Gastrocnemius medialis (tissue), 4 donors: ENCODE results near the gene RANBP10. TPM values are rescaled to one million over a fixed set of nuclear protein-coding genes. Genes with fewer than 3 reads are reported as not detected.

Experiments
- ATAC-seq, 2 donors: fragments of 150-250 bp; one replicate each; pipeline ENCODE4 v1.9.1; 2016
- DNase-seq, 2 donors: peaks; one replicate each; pipeline ENCODE4 v3.0.0-alpha.2; 2019
- H3K27ac ChIP-seq, 4 donors: fragments of 200-600 bp; sonication (generic); 1 replicate in 1 of 4; 2 replicates in 3 of 4; pipeline ENCODE4 v1.5.1; 2016 to 2018; ENCODE audit warnings: mild to moderate bottlenecking in 2 of 4, moderate library complexity in 1 of 4
- H3K27me3 ChIP-seq, 3 donors: fragments of 200-600 bp; sonication (generic) in 2 of 3; 1 replicate in 1 of 3; 2 replicates in 2 of 3; pipeline versions ENCODE4 v1.5.1 to v1.6.0; 2016 to 2019; ENCODE audit warnings: mild to moderate bottlenecking in 1 of 3, moderate library complexity in 1 of 3
- H3K36me3 ChIP-seq, 2 donors: fragments of 200-600 bp; sonication (generic) in 1 of 2; one replicate each; pipeline ENCODE4 v1.5.1; 2017 to 2018
- H3K4me1 ChIP-seq, 2 donors: fragments of 200-600 bp; sonication (generic) in 1 of 2; one replicate each; pipeline ENCODE4 v1.5.1; 2016 to 2017; ENCODE audit warnings: mild to moderate bottlenecking in 2 of 2
- H3K4me3 ChIP-seq, 4 donors: fragments of 200-600 bp; sonication (generic) in 3 of 4; 1 replicate in 1 of 4; 2 replicates in 3 of 4; pipeline ENCODE4 v1.5.1; 2016 to 2019; ENCODE audit warnings: mild to moderate bottlenecking in 2 of 4
- H3K9me3 ChIP-seq, 3 donors: fragments of 200-600 bp; sonication (generic) in 2 of 3; 1 replicate in 1 of 3; 2 replicates in 2 of 3; pipeline ENCODE4 v1.5.1; 2016 to 2019
- POLR2A ChIP-seq, 2 donors: fragments of 450-650 bp; IDR thresholded peaks; one replicate each; pipeline ENCODE4 v1.6.1; 2017; ENCODE audit warnings: antibody characterized with exemption in 2 of 2, mild to moderate bottlenecking in 2 of 2, moderate library complexity in 2 of 2
- in situ Hi-C, 4 donors: fragments of 200-750 bp; cut with MboI; loops; one replicate each; pipeline versions ENCODE4 v1.15.0 to v1.8.0; 2017; ENCODE audit warnings: low sequenced_read_pairs in 4 of 4
- intact Hi-C: fragments of 100-400 bp; cut with DNase I; formaldehyde crosslinking; loops from one replicate; pipeline ENCODE4 v1.15.1; 2023; ENCODE audit warnings: low total_unique reads
- total RNA-seq, 4 donors: library from RNA; depleted of rRNA; stranded (reverse); fragments of >200 nt; gene quantifications; one replicate each; pipeline versions ENCODE4 v1.1.0 to v1.2.3, GENCODE V29; 2016
- TF ChIP-seq, protein P1 (sequence below), 5 experiments: fragments of 450-650 bp in 3 of 5; fragments of 200-600 bp in 2 of 5; sonication (generic) in 2 of 5; IDR thresholded peaks in 4 of 5; conservative IDR thresholded peaks in 1 of 5; 1 replicate in 4 of 5; 2 replicates in 1 of 5; pipeline ENCODE4 v1.5.1; 2016 to 2019; ENCODE audit warnings: antibody characterized with exemption in 5 of 5, mild to moderate bottlenecking in 3 of 5, moderate library complexity in 3 of 5

The RANBP10 gene
- total RNA-seq, 4 donors from 2014 or later = 12.6 to 46.6 (median 14.8) TPM

DNA sequence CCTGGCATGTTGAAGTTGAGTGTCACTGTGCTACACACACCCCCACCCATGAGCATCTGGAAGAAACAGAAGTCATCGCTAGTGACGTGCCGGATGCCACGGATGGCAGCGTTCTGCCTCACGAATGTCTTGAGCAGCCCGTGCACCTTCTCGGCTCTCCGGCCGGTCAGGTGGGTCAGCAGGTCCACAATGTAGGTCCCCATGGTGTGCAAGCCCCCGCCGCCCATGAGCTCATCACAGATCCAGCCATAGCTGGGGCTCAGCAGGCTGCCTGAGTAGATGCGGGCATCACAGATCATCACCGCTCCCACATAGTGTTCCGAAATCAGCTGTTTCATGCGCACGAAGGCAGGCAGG, 130.8 kb downstream of the RANBP10 start:
- no peaks in the 10 kb centered on the region for H3K9me3 ChIP-seq
- DNase-seq (no peak), ATAC-seq (no peak)
- H3K27ac ChIP-seq = no peak overlapping the region
- H3K4me3 ChIP-seq = no peak overlapping the region
- TF ChIP-seq, protein P1, sequence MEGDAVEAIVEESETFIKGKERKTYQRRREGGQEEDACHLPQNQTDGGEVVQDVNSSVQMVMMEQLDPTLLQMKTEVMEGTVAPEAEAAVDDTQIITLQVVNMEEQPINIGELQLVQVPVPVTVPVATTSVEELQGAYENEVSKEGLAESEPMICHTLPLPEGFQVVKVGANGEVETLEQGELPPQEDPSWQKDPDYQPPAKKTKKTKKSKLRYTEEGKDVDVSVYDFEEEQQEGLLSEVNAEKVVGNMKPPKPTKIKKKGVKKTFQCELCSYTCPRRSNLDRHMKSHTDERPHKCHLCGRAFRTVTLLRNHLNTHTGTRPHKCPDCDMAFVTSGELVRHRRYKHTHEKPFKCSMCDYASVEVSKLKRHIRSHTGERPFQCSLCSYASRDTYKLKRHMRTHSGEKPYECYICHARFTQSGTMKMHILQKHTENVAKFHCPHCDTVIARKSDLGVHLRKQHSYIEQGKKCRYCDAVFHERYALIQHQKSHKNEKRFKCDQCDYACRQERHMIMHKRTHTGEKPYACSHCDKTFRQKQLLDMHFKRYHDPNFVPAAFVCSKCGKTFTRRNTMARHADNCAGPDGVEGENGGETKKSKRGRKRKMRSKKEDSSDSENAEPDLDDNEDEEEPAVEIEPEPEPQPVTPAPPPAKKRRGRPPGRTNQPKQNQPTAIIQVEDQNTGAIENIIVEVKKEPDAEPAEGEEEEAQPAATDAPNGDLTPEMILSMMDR (IDR thresholded peaks at IDR 0.05 in 4 of 5, conservative IDR thresholded peaks at IDR 0.05 in 1 of 5) = no peak
- TF ChIP-seq POLR2A (IDR thresholded peaks at IDR 0.05) = no peak
- H3K4me1 ChIP-seq = peaks cover 10 to 23% of the 10 kb centered on the region in 2 donors
- no peaks in the 10 kb centered on the region for H3K27me3 ChIP-seq
- intact Hi-C loops = loop anchor here (10.0 kb wide), 1 partner anchor 249 kb away; no protein-coding TSS in a partner anchor
- H3K36me3 ChIP-seq = no peaks in the 10 kb centered on the region
- in situ Hi-C loops = loop anchor here in 1 of 4 donors (25.0 kb wide), 1 partner anchor 362 kb away; no protein-coding TSS in a partner anchor

DNA sequence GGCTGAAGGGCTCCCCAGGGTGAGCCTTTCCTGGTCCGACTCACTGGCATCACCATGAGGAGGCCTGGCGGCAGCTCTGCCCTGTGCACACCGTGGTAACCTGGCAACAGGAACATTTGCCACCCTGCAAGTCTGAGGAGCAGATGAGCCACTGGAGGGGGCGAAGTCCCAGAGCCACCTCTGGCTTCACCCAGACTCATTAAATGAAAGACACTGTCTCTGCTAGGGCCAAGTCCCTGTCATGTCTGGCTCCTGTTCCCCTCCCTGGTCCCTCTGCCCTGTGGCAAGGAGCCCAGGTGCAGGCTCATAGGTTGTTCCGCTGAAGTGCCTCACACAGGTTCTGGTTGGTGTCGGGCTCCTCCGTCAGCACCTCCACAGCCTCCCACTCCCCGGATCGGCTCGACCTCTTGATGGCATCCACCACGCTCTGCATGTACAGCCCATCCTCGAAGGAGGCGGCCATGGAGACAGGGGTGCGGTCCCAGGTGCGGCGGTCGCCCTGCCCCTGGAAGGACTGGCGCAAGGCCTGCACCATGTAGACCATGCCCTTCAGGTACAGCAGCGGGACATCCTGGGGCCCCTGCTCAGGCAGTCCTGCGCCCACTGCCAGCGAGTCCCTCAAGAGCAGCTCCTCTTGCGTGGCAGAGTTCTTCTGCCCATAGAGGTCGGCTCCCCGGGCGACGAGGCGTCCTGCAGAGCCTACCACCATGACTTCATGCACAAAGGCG, 131.3 kb downstream of the RANBP10 start:
- in situ Hi-C loops = loop anchor here in 1 of 4 donors (25.0 kb wide), 1 partner anchor 362 kb away; no protein-coding TSS in a partner anchor
- ATAC-seq (no peak), DNase-seq (no peak)
- intact Hi-C loops = loop anchor here (5.0 to 10.0 kb wide), 2 partner anchors 250 to 367 kb away; no protein-coding TSS in a partner anchor
- TF ChIP-seq, protein P1 (IDR thresholded peaks at IDR 0.05 in 4 of 5, conservative IDR thresholded peaks at IDR 0.05 in 1 of 5) = no peak
- no peak for TF ChIP-seq POLR2A (IDR thresholded peaks at IDR 0.05)
- H3K4me1 ChIP-seq = peaks cover 10 to 23% of the 10 kb centered on the region in 2 donors
- H3K4me3 ChIP-seq = no peak overlapping the region
- no peaks in the 10 kb centered on the region for H3K9me3 ChIP-seq
- H3K36me3 ChIP-seq = no peaks in the 10 kb centered on the region
- peak overlapping the region; percentile 50 to 80 (median 73) for H3K27ac ChIP-seq
- H3K27me3 ChIP-seq = no peaks in the 10 kb centered on the region

DNA sequence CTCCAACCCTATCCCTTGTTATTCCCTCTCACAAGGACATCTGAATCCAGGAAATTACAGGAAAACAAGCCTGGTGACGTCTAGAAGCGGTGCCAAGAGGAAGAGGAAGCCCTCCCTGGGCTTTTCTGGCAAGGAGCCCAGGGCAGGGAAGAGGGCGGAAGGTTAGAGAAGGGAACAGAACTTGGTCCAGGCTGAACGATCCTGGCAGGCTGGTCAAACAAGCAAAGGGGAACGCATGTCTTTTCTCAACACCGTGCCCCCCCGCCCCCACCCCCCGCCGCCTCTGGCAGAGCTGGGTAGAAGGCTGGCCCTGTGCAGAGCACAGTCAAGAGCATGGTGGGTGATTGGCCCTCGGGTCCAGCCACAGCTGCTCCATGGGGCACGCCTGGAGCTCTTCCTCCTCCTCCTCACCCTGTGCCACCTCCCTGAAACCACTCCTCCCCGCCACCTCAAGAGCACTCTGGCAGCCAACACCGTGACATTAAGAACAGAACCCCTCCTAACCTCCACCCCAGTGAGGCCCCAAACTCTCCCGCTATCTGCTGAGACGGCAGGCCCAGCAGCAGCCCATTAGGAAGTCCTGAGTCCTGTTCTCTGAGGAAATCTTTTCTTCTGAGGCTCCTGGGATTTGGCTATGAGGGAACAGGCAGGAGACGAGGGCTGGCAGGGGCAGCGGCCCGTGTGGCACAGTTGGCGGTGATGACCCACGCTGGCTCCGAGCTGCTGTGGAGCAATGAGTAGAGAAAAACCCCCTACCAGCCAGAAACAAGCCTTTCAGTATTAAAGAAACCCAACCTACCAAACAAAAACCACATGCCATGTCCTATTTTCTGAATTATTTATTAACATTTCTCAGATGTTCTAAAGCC, 132.4 kb downstream of the RANBP10 start:
- Histone ChIP-seq H3K27me3 (no peaks in the 10 kb centered on the region), H3K9me3 (no peaks in the 10 kb centered on the region), H3K4me1 (peaks cover 10 to 23% of the 10 kb centered on the region in 2 donors), H3K36me3 (no peaks in the 10 kb centered on the region), H3K4me3 (no peak overlapping the region), H3K27ac (peak overlapping the region; percentile 50 to 80 (median 73))
- DNase-seq = peak in 1 of 2 donors; percentile 46
- TF ChIP-seq, protein P1 (IDR thresholded peaks at IDR 0.05 in 4 of 5, conservative IDR thresholded peaks at IDR 0.05 in 1 of 5) = no peak
- TF ChIP-seq POLR2A (IDR thresholded peaks at IDR 0.05) = no peak
- peak; percentile 46 to 47 for ATAC-seq
- in situ Hi-C loops (no loop called here), intact Hi-C loops (loop anchor here (2.0 to 10.0 kb wide), 3 partner anchors 45 to 368 kb away; partner anchors contain the start of gene GFOD2)

Other genes starting within 250 kb of the RANBP10 start
- gene CTCF, start 244.0 kb downstream of the RANBP10 start, total RNA-seq = 10 to 100 TPM; 25.9 to 35.9 (median 30.3) TPM
- gene CARMIL2, start 161.4 kb downstream of the RANBP10 start, total RNA-seq = 1 to 10 TPM in 1 of 4 donors, under 1 TPM in 1, not detected in 2; 0.10 to 1.1 TPM
- 10 to 100 TPM in 3 of 4 donors, 1 to 10 TPM in 1; 9.9 to 12.8 (median 11.1) TPM for gene ACD, start 146.3 kb downstream of the RANBP10 start, total RNA-seq
- gene PARD6A, start 145.6 kb downstream of the RANBP10 start, total RNA-seq = 10 to 100 TPM in 3 of 4 donors, 1 to 10 TPM in 1; 2.7 to 17.3 (median 12.5) TPM
- 10 to 100 TPM in 3 of 4 donors, 1 to 10 TPM in 1; 8.1 to 14.2 (median 11.2) TPM for gene ENKD1, start 139.8 kb downstream of the RANBP10 start, total RNA-seq
- gene C16orf86, start 139.7 kb downstream of the RANBP10 start, total RNA-seq = 1 to 10 TPM; 5.1 to 8.5 (median 7.3) TPM
- gene GFOD2, start 87.2 kb downstream of the RANBP10 start, total RNA-seq = 10 to 100 TPM in 3 of 4 donors, 1 to 10 TPM in 1; 8.9 to 15.4 (median 11.6) TPM
- gene TSNAXIP1, start 329 bp upstream of the RANBP10 start, total RNA-seq = 10 to 100 TPM in 1 of 4 donors, under 1 TPM in 2, not detected in 1; 0.27 to 11.0 (median 0.56) TPM
- 100 to 1,000 TPM in 2 of 4 donors, 10 to 100 TPM in 2; 61.9 to 120 (median 102) TPM for gene THAP11, start 35.8 kb upstream of the RANBP10 start, total RNA-seq
- gene NUTF2, start 40.4 kb upstream of the RANBP10 start, total RNA-seq = 100 to 1,000 TPM in 3 of 4 donors, 10 to 100 TPM in 1; 60.1 to 210 (median 114) TPM
- gene CENPT, start 41.1 kb upstream of the RANBP10 start, total RNA-seq = 10 to 100 TPM; 14.9 to 41.2 (median 20.0) TPM
- gene EDC4, start 66.5 kb upstream of the RANBP10 start, total RNA-seq = 10 to 100 TPM; 27.5 to 58.9 (median 48.5) TPM
- gene NRN1L, start 78.3 kb upstream of the RANBP10 start, total RNA-seq = 1 to 10 TPM in 2 of 4 donors, under 1 TPM in 1, not detected in 1; 0.87 to 2.8 (median 1.1) TPM
- gene PSKH1, start 86.7 kb upstream of the RANBP10 start, total RNA-seq = 10 to 100 TPM in 1 of 4 donors, 1 to 10 TPM in 3; 4.1 to 12.7 (median 6.9) TPM
- under 1 TPM in 1 of 4 donors, not detected in 3; 0.27 TPM for gene CTRL, start 125.3 kb upstream of the RANBP10 start, total RNA-seq
- gene PSMB10, start 130.3 kb upstream of the RANBP10 start, total RNA-seq = 10 to 100 TPM; 18.3 to 41.4 (median 23.9) TPM
- 10 to 100 TPM in 1 of 4 donors, 1 to 10 TPM in 3; 2.5 to 18.7 (median 3.5) TPM for gene LCAT, start 137.6 kb upstream of the RANBP10 start, total RNA-seq
- 10 to 100 TPM; 10.4 to 30.8 (median 15.8) TPM for gene SLC12A4, start 162.1 kb upstream of the RANBP10 start, total RNA-seq
- gene DPEP3, start 173.9 kb upstream of the RANBP10 start, total RNA-seq = not detected
- gene DPEP2, start 192.9 kb upstream of the RANBP10 start, total RNA-seq = under 1 TPM in 2 of 4 donors, not detected in 2; 0.26 to 0.38 TPM
- not detected for gene DPEP2NB, start 209.4 kb upstream of the RANBP10 start, total RNA-seq
- 10 to 100 TPM in 2 of 4 donors, 1 to 10 TPM in 2; 6.2 to 16.1 (median 10.4) TPM for gene DDX28, start 216.7 kb upstream of the RANBP10 start, total RNA-seq
- gene DUS2, start 216.7 kb upstream of the RANBP10 start, total RNA-seq = 1 to 10 TPM; 4.5 to 9.6 (median 7.1) TPM